Gastrocnemius medialis (tissue), 4 donors: ENCODE results near the gene DDX49.
A peak's percentile ranks its signal among the peaks of the same experiment; 100 is the strongest.

ENCODE experiments used
- CTCF ChIP-seq, 5 experiments: fragments of 450-650 bp in 3 of 5; fragments of 200-600 bp in 2 of 5; sonication (generic) in 2 of 5; IDR thresholded peaks in 4 of 5; conservative IDR thresholded peaks in 1 of 5; 1 replicate in 4 of 5; 2 replicates in 1 of 5; pipeline ENCODE4 v1.5.1; 2016 to 2019; ENCODE audit warnings: antibody characterized with exemption in 5 of 5, mild to moderate bottlenecking in 3 of 5, moderate library complexity in 3 of 5
- POLR2A ChIP-seq, 2 donors: fragments of 450-650 bp; IDR thresholded peaks; one replicate each; pipeline ENCODE4 v1.6.1; 2017; ENCODE audit warnings: antibody characterized with exemption in 2 of 2, mild to moderate bottlenecking in 2 of 2, moderate library complexity in 2 of 2

GRCh38 chr19:18895038-18895823 lies 24.3 kb upstream of the DDX49 start:
- peak in 4 of 5 experiments; percentile 41 to 57 (median 54) for TF ChIP-seq CTCF (IDR thresholded peaks at IDR 0.05 in 4 of 5, conservative IDR thresholded peaks at IDR 0.05 in 1 of 5)
- peak in 1 of 2 donors; percentile 0 for TF ChIP-seq POLR2A (IDR thresholded peaks at IDR 0.05)
